Trophoblast cell (in vitro differentiated cells and primary cell): ENCODE measurements around the gene GAB2.
"Not testable (repeated sequence)": the region's sequence is repeated elsewhere in the genome, so short reads cannot be mapped to it uniquely, and the experiment has no call there.

ENCODE experiments used
- DNase-seq, 2 donors: peaks; one replicate each; pipeline ENCODE4 v3.0.0-alpha.2; 2016
- H2AFZ ChIP-seq: 2 replicates; pipeline ENCODE4 v1.6.1; 2013; ENCODE audit warnings: low read length, moderate library complexity, mild to moderate bottlenecking; ENCODE audit not compliant: insufficient read depth, poor library complexity
- H2AK5ac ChIP-seq: 2 replicates; pipeline ENCODE4 v1.6.1; 2013; ENCODE audit warnings: mild to moderate bottlenecking, low read length
- H2BK120ac ChIP-seq: 2 replicates; pipeline ENCODE4 v1.6.1; 2013; ENCODE audit warnings: low read length, mild to moderate bottlenecking, moderate library complexity; ENCODE audit not compliant: insufficient read depth, poor library complexity
- H2BK12ac ChIP-seq: 2 replicates; pipeline ENCODE4 v1.6.1; 2013; ENCODE audit warnings: mild to moderate bottlenecking, low read length, moderate library complexity
- H2BK5ac ChIP-seq: 2 replicates; pipeline ENCODE4 v1.6.1; 2013; ENCODE audit warnings: low read length, low read depth, moderate library complexity, mild to moderate bottlenecking; ENCODE audit not compliant: poor library complexity
- H3K14ac ChIP-seq: 2 replicates; pipeline ENCODE4 v1.6.1; 2013; ENCODE audit warnings: mild to moderate bottlenecking, low read length
- H3K18ac ChIP-seq: 2 replicates; pipeline ENCODE4 v1.6.1; 2013; ENCODE audit warnings: mild to moderate bottlenecking, low read length
- H3K23ac ChIP-seq: 2 replicates; pipeline ENCODE4 v1.6.1; 2013; ENCODE audit warnings: low read length
- H3K27ac ChIP-seq: 2 replicates; pipeline ENCODE4 v1.5.1; 2013; ENCODE audit warnings: low read depth, mild to moderate bottlenecking, inconsistent platforms, low read length, moderate library complexity
- H3K27me3 ChIP-seq: 2 replicates; pipeline ENCODE4 v1.6.1; 2013; ENCODE audit warnings: inconsistent platforms, mild to moderate bottlenecking, low read length, moderate library complexity; ENCODE audit not compliant: insufficient read depth
- H3K36me3 ChIP-seq, 2 experiments: 1 replicate in 1 of 2; 2 replicates in 1 of 2; pipeline ENCODE4 v1.6.1; 2013; ENCODE audit warnings: low read length in 2 of 2, mild to moderate bottlenecking in 2 of 2, moderate library complexity in 1 of 2; ENCODE audit not compliant: insufficient read depth in 2 of 2, control insufficient read depth in 1 of 2
- H3K4ac ChIP-seq: 2 replicates; pipeline ENCODE4 v1.6.1; 2013; ENCODE audit warnings: low read depth, mild to moderate bottlenecking, low read length, moderate library complexity
- H3K4me1 ChIP-seq, 2 experiments: 1 replicate in 1 of 2; 2 replicates in 1 of 2; pipeline ENCODE4 v1.6.1; 2013; ENCODE audit warnings: low read length in 2 of 2, mild to moderate bottlenecking in 2 of 2, moderate library complexity in 1 of 2; ENCODE audit not compliant: insufficient read depth in 2 of 2, control insufficient read depth in 1 of 2
- H3K4me2 ChIP-seq: 2 replicates; pipeline ENCODE4 v1.6.1; 2013; ENCODE audit warnings: inconsistent platforms, mild to moderate bottlenecking, low read length, moderate library complexity
- H3K4me3 ChIP-seq: 2 replicates; pipeline ENCODE4 v1.5.1; 2013; ENCODE audit warnings: mild to moderate bottlenecking, low read depth, low read length, inconsistent platforms
- H3K79me1 ChIP-seq: one replicate; pipeline ENCODE4 v1.6.1; 2013; ENCODE audit warnings: low read length
- H3K79me2 ChIP-seq: 2 replicates; pipeline ENCODE4 v1.6.1; 2013; ENCODE audit warnings: low read length, mild to moderate bottlenecking; ENCODE audit not compliant: control insufficient read depth, insufficient read depth, poor library complexity
- H3K9ac ChIP-seq: 2 replicates; pipeline ENCODE4 v1.6.1; 2013; ENCODE audit warnings: mild to moderate bottlenecking, low read length
- H3K9me3 ChIP-seq: 2 replicates; pipeline ENCODE4 v1.6.1; 2013; ENCODE audit warnings: low read depth, mild to moderate bottlenecking, control low read depth, inconsistent platforms, low read length; ENCODE audit not compliant: insufficient read depth
- H4K12ac ChIP-seq: 2 replicates; pipeline ENCODE4 v1.6.1; 2013; ENCODE audit warnings: low read depth, mild to moderate bottlenecking, low read length, moderate library complexity
- H4K8ac ChIP-seq: 2 replicates; pipeline ENCODE4 v1.6.1; 2013; ENCODE audit warnings: low read depth, mild to moderate bottlenecking, low read length, moderate library complexity
- H4K91ac ChIP-seq: one replicate; pipeline ENCODE4 v1.6.1; 2013; ENCODE audit warnings: low read depth, mild to moderate bottlenecking, low read length, moderate library complexity
- WGBS: extraction: QIAGEN DNeasy Blood & Tissue Kit; methylation state at CpG from one replicate; pipeline ENCODE4 v1.1.7; 2013; ENCODE audit warnings: missing lambda C conversion rate; ENCODE audit not compliant: insufficient read length, insufficient coverage; ENCODE audit errors: extremely low coverage; 5-methylcytosine and 5-hydroxymethylcytosine counted together

Gene GAB2

DNA sequence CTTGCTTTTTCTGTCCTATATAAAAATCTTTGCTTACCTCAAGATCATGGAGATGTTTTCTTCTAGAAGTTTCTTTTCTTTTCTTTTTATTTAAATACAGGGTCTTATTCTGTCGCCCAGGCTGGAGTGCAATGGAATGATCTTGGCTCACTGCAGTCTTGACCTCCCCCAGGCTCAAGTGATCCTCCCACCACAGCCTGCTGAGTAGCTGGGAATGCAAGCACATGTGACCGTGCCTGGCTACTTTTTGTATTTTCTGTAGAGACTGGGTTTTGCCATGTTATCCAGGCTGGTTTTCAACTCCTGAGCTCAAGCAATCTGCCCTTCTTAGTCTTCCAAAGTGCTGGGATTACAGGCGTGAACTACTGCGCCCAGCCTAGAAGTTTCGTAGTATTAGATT is 183.6 kb downstream of the GAB2 start:
- peaks cover 4 to 11% of the 10 kb centered on the region in 2 experiments for H3K36me3 ChIP-seq
- no peak overlapping the region for H2BK5ac ChIP-seq
- no peaks in the 10 kb centered on the region for H3K27me3 ChIP-seq
- H2BK12ac ChIP-seq: no peak overlapping the region
- H3K18ac ChIP-seq: no peak overlapping the region
- H3K9ac ChIP-seq: no peak overlapping the region
- H3K79me2 ChIP-seq: no peaks in the 10 kb centered on the region
- peaks cover 3% of the 10 kb centered on the region in 2 experiments for H3K4me1 ChIP-seq
- H2AFZ ChIP-seq: no peak overlapping the region
- no peak overlapping the region for H3K4me3 ChIP-seq
- H3K4ac ChIP-seq: no peak overlapping the region
- H4K12ac ChIP-seq: no peak overlapping the region
- no peak overlapping the region for H3K23ac ChIP-seq
- H3K9me3 ChIP-seq: no peaks in the 10 kb centered on the region
- DNase-seq: no peak
- H4K8ac ChIP-seq: no peak overlapping the region
- H3K4me2 ChIP-seq: no peak overlapping the region
- no peaks in the 10 kb centered on the region for H3K79me1 ChIP-seq
- WGBS: no CpG with 5 or more reads among the region's 5 CpGs
- H2AK5ac ChIP-seq: no peak overlapping the region
- no peak overlapping the region for H4K91ac ChIP-seq
- H2BK120ac ChIP-seq: no peak overlapping the region
- H3K14ac ChIP-seq: no peak overlapping the region
- no peak overlapping the region for H3K27ac ChIP-seq

DNA sequence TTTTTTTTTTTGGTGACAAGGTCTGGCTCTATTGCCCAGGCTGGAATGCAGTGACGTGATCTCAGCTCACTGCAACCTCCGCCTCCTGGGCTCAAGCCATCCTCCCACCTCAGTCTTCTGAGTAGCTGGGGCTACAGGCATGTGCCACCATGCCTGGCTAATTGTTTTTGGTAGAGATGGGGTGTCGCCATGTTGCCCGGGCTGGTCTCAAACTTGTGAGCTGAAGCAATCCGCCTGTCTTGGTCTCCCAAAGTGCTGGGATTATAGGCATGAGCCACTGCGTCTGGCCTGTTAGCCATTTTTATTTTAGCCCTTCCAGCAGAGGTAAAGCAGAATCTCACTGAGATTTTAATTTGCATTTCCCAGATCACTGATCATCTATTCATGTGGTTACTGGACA is 184.6 kb downstream of the GAB2 start:
- WGBS: no CpG with 5 or more reads among the region's 6 CpGs

DNA sequence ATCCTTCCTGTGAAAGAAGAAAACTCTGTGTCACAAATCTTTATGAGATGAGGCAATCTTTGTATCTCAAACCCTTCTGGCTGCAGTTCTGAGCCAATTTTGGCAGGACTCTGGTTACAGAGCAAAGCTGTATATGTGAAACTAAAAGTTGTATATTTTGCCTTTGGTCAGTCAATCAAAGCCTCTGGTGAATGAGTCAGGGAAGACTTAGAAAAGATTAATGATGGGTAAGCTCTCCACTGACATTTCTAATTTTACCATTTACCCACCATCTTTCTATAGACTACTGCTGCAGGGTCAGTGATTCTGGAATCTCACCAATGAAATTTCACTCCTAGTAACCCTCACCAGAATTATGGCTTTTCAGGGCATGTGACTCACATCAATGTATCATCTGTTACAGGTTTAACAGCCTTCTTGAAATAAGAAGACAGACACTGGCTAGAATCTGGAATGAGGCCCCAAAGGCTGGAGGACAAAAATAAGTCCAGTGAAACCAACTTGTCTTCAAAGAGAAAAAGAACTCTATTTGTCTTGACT is 185.6 kb downstream of the GAB2 start:
- no peak overlapping the region for H3K23ac ChIP-seq
- no peak overlapping the region for H4K8ac ChIP-seq
- no peak overlapping the region for H3K18ac ChIP-seq
- no peaks in the 10 kb centered on the region for H3K79me1 ChIP-seq
- no peak overlapping the region for H3K4ac ChIP-seq
- no peaks in the 10 kb centered on the region for H3K79me2 ChIP-seq
- no peaks in the 10 kb centered on the region for H3K9me3 ChIP-seq
- peaks cover 3% of the 10 kb centered on the region in 2 experiments for H3K4me1 ChIP-seq
- H2AK5ac ChIP-seq: no peak overlapping the region
- H4K12ac ChIP-seq: no peak overlapping the region
- peaks cover 6 to 17% of the 10 kb centered on the region in 2 experiments for H3K36me3 ChIP-seq
- H2AFZ ChIP-seq: no peak overlapping the region
- no peak for DNase-seq
- H3K9ac ChIP-seq: no peak overlapping the region
- no peak overlapping the region for H3K4me3 ChIP-seq
- H3K14ac ChIP-seq: no peak overlapping the region
- H3K27ac ChIP-seq: peak overlapping the region; percentile 14
- H3K27me3 ChIP-seq: no peaks in the 10 kb centered on the region
- H3K4me2 ChIP-seq: no peak overlapping the region
- H2BK5ac ChIP-seq: no peak overlapping the region
- H2BK120ac ChIP-seq: no peak overlapping the region
- H2BK12ac ChIP-seq: no peak overlapping the region
- no peak overlapping the region for H4K91ac ChIP-seq

More for the DNA sequence above, 184.6 kb downstream of the GAB2 start:
- not testable (repeated sequence) for H3K9ac ChIP-seq, H3K4me2 ChIP-seq, H2BK5ac ChIP-seq, H3K18ac ChIP-seq, H4K12ac ChIP-seq, H3K9me3 ChIP-seq, H3K27me3 ChIP-seq, H3K4me3 ChIP-seq, H3K14ac ChIP-seq, H3K23ac ChIP-seq, DNase-seq, H2AFZ ChIP-seq, H3K79me1 ChIP-seq, H3K27ac ChIP-seq, H2BK120ac ChIP-seq, H2BK12ac ChIP-seq, H3K4ac ChIP-seq, H2AK5ac ChIP-seq, H3K4me1 ChIP-seq, H3K79me2 ChIP-seq, H4K8ac ChIP-seq
- peaks cover 6 to 17% of the 10 kb centered on the region in 2 experiments for H3K36me3 ChIP-seq
- peak overlapping the region; percentile 8 for H4K91ac ChIP-seq

DNA sequence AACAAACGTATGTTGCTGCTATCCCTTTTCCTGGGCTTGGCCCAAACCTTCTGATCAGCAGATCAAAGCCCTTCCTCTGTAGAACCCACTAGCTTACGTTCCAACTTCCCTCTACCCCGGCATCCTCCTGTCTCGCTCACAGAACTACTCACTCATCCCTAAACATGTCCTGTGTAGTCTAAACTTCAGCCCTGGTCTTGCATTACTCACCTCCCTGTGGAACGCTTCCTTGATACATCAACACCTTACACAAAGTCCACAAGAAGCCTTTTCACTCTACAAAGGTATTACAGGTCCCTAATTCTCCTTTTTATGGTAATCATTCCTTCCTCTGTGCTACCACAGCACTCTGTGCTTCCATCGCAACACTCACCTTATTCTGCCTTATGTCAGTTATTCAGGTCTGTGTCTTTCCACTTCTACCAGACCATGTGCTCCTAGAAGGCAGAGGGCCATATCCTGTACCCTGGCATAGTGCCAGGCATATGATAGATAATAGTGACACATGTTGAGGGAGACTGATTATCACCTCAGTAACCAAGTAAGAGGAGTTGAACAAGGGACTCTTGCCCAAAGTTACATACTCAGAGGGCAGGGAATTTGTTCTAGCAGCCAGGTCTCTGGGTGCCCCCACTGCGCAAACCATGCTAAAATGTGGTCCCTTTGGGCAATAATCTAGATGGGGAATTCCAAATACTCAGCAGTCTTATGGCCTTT is 187.3 kb downstream of the GAB2 start:
- no peak overlapping the region for H3K18ac ChIP-seq
- no CpG with 5 or more reads among the region's 7 CpGs for WGBS
- no peak for DNase-seq
- no peak overlapping the region for H2BK5ac ChIP-seq
- no peak overlapping the region for H3K4me3 ChIP-seq
- H3K27ac ChIP-seq: no peak overlapping the region
- no peak overlapping the region for H3K14ac ChIP-seq
- H3K9me3 ChIP-seq: no peaks in the 10 kb centered on the region
- H3K36me3 ChIP-seq: peaks cover 13 to 28% of the 10 kb centered on the region in 2 experiments
- no peak overlapping the region for H3K4ac ChIP-seq
- H3K79me2 ChIP-seq: no peaks in the 10 kb centered on the region
- H2BK120ac ChIP-seq: no peak overlapping the region
- no peak overlapping the region for H3K4me2 ChIP-seq
- no peak overlapping the region for H2AK5ac ChIP-seq
- H2AFZ ChIP-seq: no peak overlapping the region
- H3K9ac ChIP-seq: no peak overlapping the region
- no peak overlapping the region for H4K91ac ChIP-seq
- peak overlapping the region; percentile 11 for H2BK12ac ChIP-seq
- no peak overlapping the region for H3K23ac ChIP-seq
- no peak overlapping the region for H4K12ac ChIP-seq
- no peaks in the 10 kb centered on the region for H3K27me3 ChIP-seq
- H3K4me1 ChIP-seq: peaks cover 3% of the 10 kb centered on the region in 2 experiments
- H4K8ac ChIP-seq: no peak overlapping the region
- no peaks in the 10 kb centered on the region for H3K79me1 ChIP-seq
